Astrocyte (in vitro differentiated cells and primary cell): Measurements from ENCODE around the gene ITPK1. TPM values are rescaled to one million over a fixed set of nuclear protein-coding genes. Genes with fewer than 3 reads are reported as not detected.

Experiments
- DNase-seq: peaks from one replicate; pipeline ENCODE4 v3.0.0-alpha.2; 2010; ENCODE audit warnings: low read depth
- FAIRE-seq: peaks from 2 replicates; lab custom pipeline; 2011; peaks lifted over from hg19 to GRCh38; lab: Jason Lieb, UNC
- H2AFZ ChIP-seq: 2 replicates; pipeline ENCODE4 v1.6.0; 2012; ENCODE audit warnings: low read depth, low read length, inconsistent platforms
- H3K27ac ChIP-seq: 2 replicates; pipeline ENCODE4 v1.5.1; 2011; ENCODE audit warnings: low read depth, low read length, inconsistent platforms
- H3K27me3 ChIP-seq: 2 replicates; pipeline ENCODE4 v1.6.0; 2011; ENCODE audit warnings: low read length, inconsistent platforms; ENCODE audit not compliant: insufficient read depth
- H3K36me3 ChIP-seq: 2 replicates; pipeline ENCODE4 v1.5.1; 2011; ENCODE audit warnings: low read length, inconsistent platforms; ENCODE audit not compliant: insufficient read depth
- H3K4me1 ChIP-seq: 2 replicates; pipeline ENCODE4 v1.5.1; 2011; ENCODE audit warnings: low read length, inconsistent platforms; ENCODE audit not compliant: insufficient read depth
- H3K4me2 ChIP-seq: 2 replicates; pipeline ENCODE4 v1.6.0; 2012; ENCODE audit warnings: low read length, inconsistent platforms
- H3K4me3 ChIP-seq: 2 replicates; pipeline ENCODE4 v1.5.1; 2011; ENCODE audit warnings: low read depth, mild to moderate bottlenecking, low read length, inconsistent platforms; ENCODE audit not compliant: insufficient read depth
- H3K79me2 ChIP-seq: 2 replicates; pipeline ENCODE4 v1.6.0; 2012; ENCODE audit warnings: mild to moderate bottlenecking, low read length, inconsistent platforms; ENCODE audit not compliant: insufficient read depth
- H3K9ac ChIP-seq: 2 replicates; pipeline ENCODE4 v1.6.0; 2012; ENCODE audit warnings: mild to moderate bottlenecking, low read length, inconsistent platforms
- H3K9me3 ChIP-seq: 2 replicates; pipeline ENCODE4 v1.5.1; 2012; ENCODE audit warnings: low read depth, mild to moderate bottlenecking, low read length, inconsistent platforms; ENCODE audit not compliant: insufficient read depth
- H4K20me1 ChIP-seq: 2 replicates; pipeline ENCODE4 v1.6.0; 2012; ENCODE audit warnings: low read length, inconsistent platforms; ENCODE audit not compliant: insufficient read depth
- H3K27ac Mint-ChIP-seq: one replicate; pipeline ENCODE4 v1.8.0; 2021; ENCODE audit warnings: mild to moderate bottlenecking, mixed read lengths; ENCODE audit not compliant: unreplicated experiment
- H3K27me3 Mint-ChIP-seq: one replicate; pipeline ENCODE4 v1.8.0; 2021; ENCODE audit warnings: low read depth, mixed read lengths; ENCODE audit not compliant: unreplicated experiment
- H3K36me3 Mint-ChIP-seq: one replicate; pipeline ENCODE4 v1.8.0; 2021; ENCODE audit warnings: low read depth, mixed read lengths; ENCODE audit not compliant: unreplicated experiment
- H3K4me1 Mint-ChIP-seq: one replicate; pipeline ENCODE4 v1.8.0; 2021; ENCODE audit warnings: low read depth, mixed read lengths; ENCODE audit not compliant: unreplicated experiment
- H3K4me3 Mint-ChIP-seq: one replicate; pipeline ENCODE4 v1.8.0; 2021; ENCODE audit warnings: mild to moderate bottlenecking, moderate library complexity, mixed read lengths; ENCODE audit not compliant: unreplicated experiment
- H3K9me3 Mint-ChIP-seq: one replicate; pipeline ENCODE4 v1.8.0; 2021; ENCODE audit warnings: mild to moderate bottlenecking, mixed read lengths; ENCODE audit not compliant: unreplicated experiment
- EZH2 ChIP-seq: IDR thresholded peaks from 2 replicates; pipeline ENCODE4 v1.6.1; 2012; ENCODE audit warnings: mild to moderate bottlenecking, low read length, inconsistent platforms; ENCODE audit not compliant: insufficient read depth
- total RNA-seq: library from RNA; stranded (reverse); gene quantifications from 2 replicates; pipeline ENCODE4 v1.2.1, GENCODE V29; 2021
- TF ChIP-seq, protein P1 (sequence below): IDR thresholded peaks from 2 replicates; pipeline ENCODE4 v1.5.1; 2011; ENCODE audit warnings: low read depth, mild to moderate bottlenecking, inconsistent platforms, low read length, moderate library complexity; ENCODE audit not compliant: insufficient read depth

ITPK1 gene
- total RNA-seq, 1 donor from 2014 or later, result 13.0 TPM

DNA sequence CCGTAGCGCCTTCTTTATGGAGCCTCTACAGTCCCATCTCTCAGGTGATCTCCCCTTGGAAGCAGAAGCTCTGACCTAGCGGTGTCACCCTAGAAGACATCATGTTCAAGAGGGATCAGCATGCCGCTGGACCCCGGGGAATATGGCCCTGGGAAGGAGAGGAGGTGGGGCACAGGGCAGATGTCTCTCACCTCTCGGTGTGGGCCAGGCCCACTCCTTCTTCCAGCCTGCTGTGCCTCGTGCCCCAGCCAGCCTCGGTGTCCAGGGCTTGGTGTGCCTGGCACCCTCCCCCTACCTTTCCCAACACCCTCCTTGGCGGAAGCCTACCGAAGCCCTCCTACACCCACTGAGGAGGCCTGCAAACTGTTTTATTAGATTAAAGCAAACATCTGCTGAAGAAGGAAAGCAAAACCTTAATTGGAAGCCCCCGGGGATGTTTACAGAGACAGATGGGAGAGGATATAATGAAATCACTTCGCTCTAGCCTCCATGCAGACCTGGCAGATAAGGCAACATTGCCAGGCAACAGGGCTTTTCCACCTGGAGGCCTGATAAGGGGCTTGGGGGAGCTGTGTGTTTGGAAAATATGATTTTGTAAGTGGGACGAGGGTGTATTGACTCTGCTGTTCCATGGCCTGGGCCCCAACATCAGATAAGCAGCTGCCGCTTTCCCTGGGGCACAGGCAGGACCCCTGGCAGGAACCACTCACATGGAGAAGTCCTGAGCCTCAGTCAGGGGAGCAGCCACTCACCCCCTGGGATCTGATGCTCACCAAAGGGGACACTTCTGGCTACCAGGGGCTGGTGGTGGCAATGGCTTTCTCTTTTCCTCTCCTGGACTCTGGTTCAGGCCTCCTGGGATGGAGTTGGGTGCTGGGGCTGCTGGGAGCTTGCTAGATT lies 198.4 kb downstream of the ITPK1 start:
- Mint-ChIP-seq H3K36me3 (no peaks in the 10 kb centered on the region), H3K9me3 (peaks cover 2% of the 10 kb centered on the region), H3K4me3 (no peak overlapping the region), H3K27ac (no peak overlapping the region), H3K4me1 (no peaks in the 10 kb centered on the region), H3K27me3 (peaks cover 79% of the 10 kb centered on the region)
- H3K4me2 ChIP-seq, result no peak overlapping the region
- DNase-seq, result no peak
- no peak overlapping the region for H3K4me3 ChIP-seq
- no peaks in the 10 kb centered on the region for H3K36me3 ChIP-seq
- TF ChIP-seq, protein P1, sequence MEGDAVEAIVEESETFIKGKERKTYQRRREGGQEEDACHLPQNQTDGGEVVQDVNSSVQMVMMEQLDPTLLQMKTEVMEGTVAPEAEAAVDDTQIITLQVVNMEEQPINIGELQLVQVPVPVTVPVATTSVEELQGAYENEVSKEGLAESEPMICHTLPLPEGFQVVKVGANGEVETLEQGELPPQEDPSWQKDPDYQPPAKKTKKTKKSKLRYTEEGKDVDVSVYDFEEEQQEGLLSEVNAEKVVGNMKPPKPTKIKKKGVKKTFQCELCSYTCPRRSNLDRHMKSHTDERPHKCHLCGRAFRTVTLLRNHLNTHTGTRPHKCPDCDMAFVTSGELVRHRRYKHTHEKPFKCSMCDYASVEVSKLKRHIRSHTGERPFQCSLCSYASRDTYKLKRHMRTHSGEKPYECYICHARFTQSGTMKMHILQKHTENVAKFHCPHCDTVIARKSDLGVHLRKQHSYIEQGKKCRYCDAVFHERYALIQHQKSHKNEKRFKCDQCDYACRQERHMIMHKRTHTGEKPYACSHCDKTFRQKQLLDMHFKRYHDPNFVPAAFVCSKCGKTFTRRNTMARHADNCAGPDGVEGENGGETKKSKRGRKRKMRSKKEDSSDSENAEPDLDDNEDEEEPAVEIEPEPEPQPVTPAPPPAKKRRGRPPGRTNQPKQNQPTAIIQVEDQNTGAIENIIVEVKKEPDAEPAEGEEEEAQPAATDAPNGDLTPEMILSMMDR, result no peak
- TF ChIP-seq EZH2, result no peak
- no peaks in the 10 kb centered on the region for H3K4me1 ChIP-seq
- no peaks in the 10 kb centered on the region for H4K20me1 ChIP-seq
- no peak overlapping the region for H2AFZ ChIP-seq
- no peak for FAIRE-seq
- no peak overlapping the region for H3K9ac ChIP-seq
- H3K79me2 ChIP-seq, result no peaks in the 10 kb centered on the region
- H3K27me3 ChIP-seq, result peaks cover 13% of the 10 kb centered on the region
- no peak overlapping the region for H3K27ac ChIP-seq
- no peaks in the 10 kb centered on the region for H3K9me3 ChIP-seq

DNA sequence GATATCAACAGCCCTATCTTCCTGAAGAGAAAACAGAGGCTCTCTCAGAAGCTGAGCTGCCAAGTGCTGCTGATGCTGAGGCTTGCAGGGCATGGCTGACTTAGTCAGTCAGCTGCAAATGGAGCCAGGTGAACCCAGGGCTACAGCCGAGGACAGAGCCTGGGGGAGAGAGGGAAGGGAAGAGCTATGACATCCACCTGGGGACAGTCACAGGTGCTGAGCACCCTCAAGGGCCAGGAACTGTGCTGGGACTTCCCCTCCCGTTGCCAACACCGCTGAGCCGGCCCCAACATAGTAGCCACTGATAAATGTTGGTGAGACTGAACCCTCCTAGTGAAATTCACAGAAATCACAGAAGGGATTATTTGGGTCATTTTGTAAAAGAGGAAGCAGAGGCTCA lies 199.5 kb downstream of the ITPK1 start:
- Histone ChIP-seq H3K27me3 (peaks cover 10% of the 10 kb centered on the region), H3K36me3 (no peaks in the 10 kb centered on the region), H3K9me3 (no peaks in the 10 kb centered on the region), H3K4me3 (no peak overlapping the region), H2AFZ (no peak overlapping the region), H3K9ac (no peak overlapping the region), H4K20me1 (no peaks in the 10 kb centered on the region), H3K79me2 (no peaks in the 10 kb centered on the region), H3K4me2 (no peak overlapping the region), H3K4me1 (no peaks in the 10 kb centered on the region), H3K27ac (no peak overlapping the region)
- DNase-seq, result no peak
- H3K27ac Mint-ChIP-seq, result no peak overlapping the region
- H3K4me1 Mint-ChIP-seq, result no peaks in the 10 kb centered on the region
- H3K9me3 Mint-ChIP-seq, result peaks cover 2% of the 10 kb centered on the region
- no peak for TF ChIP-seq EZH2
- TF ChIP-seq, protein P1, result no peak
- H3K27me3 Mint-ChIP-seq, result peaks cover 68% of the 10 kb centered on the region
- no peak overlapping the region for H3K4me3 Mint-ChIP-seq
- H3K36me3 Mint-ChIP-seq, result no peaks in the 10 kb centered on the region
- no peak for FAIRE-seq
